Measurements from ENCODE around the gene ERRFI1.
"Not testable (repeated sequence)": the region's sequence is repeated elsewhere in the genome, so short reads cannot be mapped to it uniquely, and the experiment has no call there.

Gene ERRFI1

DNA sequence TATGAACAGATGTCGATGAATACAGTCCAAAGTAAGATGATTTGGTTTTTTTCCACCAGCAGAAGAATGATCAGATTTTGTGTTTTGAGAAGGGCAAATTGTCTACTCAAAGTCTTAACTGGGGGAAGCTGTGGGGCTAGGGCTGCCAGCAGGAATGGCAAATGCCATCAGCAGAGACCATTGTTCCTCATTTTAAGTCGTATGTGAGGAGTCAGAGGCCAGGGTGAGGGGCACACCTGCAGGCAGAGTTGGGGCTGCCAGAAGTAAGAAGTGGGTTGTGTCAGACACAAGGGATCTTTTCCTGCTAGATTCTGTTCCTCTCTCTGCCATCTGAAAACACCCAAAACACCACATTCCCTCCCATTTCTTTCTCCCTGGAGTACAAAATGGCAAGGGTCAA lies 55.9 kb downstream of the ERRFI1 start:
- no peak for DNase-seq (ENCODE audit: low spot score)

- DNase-seq (ENCODE audit: low spot score) = no peak
These were observed 58.5 kb downstream of the ERRFI1 start for GRCh38 chr1:7967651-7968050.

GRCh38 chr1:7967196-7967595 lies 58.9 kb downstream of the ERRFI1 start:
- DNase-seq (ENCODE audit: low spot score) = no peak

DNA sequence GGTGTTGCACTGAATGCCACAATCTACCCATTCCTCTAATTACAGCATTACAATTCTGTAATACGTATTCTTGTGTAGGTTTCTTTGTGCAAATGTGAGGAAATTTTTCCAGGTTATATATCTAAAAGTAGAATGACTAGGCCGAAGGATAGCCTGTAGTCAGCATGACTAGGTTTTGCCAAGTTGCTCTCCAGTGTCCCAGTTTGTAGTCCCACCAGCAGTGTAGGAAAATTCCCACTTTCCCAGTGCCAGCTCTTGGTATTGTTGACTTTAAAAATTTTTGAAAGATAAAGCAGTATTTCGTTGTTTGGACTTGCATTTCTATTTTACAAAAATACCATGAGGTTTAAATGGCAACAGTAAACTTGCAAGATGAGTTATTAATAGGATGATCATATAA lies 61.6 kb downstream of the ERRFI1 start:
- no peak for DNase-seq (ENCODE audit: low spot score)

DNA sequence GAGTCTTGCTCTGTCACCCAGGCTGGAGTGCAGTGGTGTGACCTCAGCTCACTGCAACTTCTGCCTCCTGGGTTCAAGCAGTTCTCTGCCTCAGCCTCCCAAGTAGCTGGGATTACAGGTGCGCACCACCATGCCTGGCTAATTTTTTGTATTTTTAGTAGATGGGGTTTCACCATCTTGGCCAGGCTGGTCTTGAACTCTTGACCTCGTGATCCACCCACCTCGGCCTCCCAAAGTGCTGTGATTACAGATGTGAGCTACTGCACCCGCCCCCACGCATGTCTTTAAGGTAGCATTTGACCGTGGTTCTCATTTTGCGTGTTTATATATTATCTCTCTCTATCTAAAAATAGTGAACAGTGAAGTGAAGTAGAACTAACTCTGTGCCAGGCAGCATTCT lies 62.3 kb downstream of the ERRFI1 start:
- DNase-seq (ENCODE audit: low spot score) = not testable (repeated sequence)

DNA sequence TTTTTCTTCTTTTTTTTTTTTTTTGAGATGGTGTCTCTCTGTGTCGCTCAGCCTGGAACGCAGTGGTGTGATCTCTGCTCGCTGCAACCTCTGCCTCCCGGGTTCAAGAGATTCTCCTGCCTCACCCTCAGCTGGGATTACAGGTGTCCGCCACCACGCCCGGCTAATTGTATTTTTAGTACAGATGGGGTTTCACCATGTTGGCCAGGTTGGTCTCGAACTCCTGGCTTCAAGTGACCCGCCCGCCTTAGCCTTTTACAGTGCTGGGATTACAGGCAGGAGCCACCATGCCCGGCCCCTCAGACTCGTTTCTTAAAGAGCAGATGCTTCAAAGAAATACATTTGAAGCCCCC lies 62.8 kb downstream of the ERRFI1 start:
- DNase-seq (ENCODE audit: low spot score) = not testable (repeated sequence)

- DNase-seq (ENCODE audit: low spot score) = no peak
These were observed 63.3 kb downstream of the ERRFI1 start for GRCh38 chr1:7962636-7963377.

DNA sequence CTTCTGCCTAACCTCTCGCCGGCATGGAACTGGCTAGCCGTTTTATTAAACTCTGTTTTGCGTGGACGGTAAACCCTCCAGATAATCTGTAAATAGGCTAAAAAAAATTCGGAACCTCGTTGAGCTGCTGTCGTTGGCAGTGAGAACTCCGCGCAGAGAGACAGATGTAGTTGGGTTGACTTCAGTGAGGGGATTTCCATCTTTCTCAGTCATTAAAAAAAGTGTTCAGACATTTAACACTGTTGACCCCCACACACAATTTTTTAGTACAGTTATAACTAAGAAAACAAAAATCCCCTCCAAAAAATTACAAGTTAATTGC lies 64.1 kb downstream of the ERRFI1 start:
- DNase-seq (ENCODE audit: low spot score) = peak; percentile 42
